Stimulated activated CD4-positive, alpha-beta T cell treated with anti-CD3 and anti-CD28 coated beads, Interleukin-12 subunit alpha, Interleukin-12 subunit beta, amount 100 ng/mL, for 4 hours (primary cell): Measurements from ENCODE around the gene XRCC3.

ENCODE experiments used
- DNase-seq: peaks from one replicate; pipeline ENCODE4 v3.0.0-alpha.2; 2020

Gene XRCC3

DNA sequence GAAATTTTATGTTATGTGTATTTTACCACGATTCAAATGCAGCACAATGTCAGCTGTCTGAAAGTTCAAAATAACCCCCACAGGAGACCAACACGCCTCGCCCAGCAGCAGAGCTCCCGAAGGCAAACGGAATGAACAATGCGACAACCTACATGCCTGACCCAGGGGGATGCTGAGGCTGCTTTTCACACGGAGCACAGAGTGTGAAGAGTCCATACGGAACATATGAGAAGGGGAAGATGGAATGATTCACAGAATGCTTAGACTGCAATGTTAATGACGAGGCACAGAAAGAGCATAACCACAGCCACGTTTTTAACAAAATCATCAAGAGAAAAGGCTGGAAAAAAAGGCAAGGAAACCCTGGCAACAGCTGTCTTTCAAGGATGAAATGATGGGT, 22.9 kb upstream of the XRCC3 start:
- DNase-seq: no peak

DNA sequence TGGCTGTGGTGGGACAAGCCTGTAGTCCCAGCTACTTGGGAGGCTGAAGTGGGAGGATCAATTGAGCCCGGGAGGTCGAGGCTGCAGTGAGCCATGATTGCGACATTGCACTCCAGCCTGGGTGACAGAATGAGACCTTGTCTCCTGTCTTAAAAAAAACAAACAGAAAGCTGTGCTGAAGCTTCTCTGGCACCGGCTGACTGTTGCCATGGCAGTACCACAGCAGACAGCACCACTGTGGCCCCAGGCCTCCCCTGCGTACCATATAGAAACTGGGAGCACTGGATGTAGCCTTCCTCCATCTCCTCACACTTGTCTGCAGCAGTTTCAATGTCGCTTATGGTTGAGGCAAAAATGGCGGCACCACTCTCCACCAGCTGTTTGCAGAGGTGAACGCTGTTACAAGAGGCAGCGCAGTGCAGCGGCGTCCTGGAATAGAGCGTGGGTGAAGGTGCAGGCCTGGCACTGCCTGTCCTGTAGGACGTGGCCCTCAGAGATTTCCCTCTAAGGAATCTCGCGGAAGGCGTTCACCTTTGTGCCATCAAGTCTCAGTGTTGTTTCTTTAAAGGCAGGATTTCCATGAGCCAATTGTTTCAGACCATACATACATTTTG, 22.3 kb upstream of the XRCC3 start:
- no peak for DNase-seq

DNA sequence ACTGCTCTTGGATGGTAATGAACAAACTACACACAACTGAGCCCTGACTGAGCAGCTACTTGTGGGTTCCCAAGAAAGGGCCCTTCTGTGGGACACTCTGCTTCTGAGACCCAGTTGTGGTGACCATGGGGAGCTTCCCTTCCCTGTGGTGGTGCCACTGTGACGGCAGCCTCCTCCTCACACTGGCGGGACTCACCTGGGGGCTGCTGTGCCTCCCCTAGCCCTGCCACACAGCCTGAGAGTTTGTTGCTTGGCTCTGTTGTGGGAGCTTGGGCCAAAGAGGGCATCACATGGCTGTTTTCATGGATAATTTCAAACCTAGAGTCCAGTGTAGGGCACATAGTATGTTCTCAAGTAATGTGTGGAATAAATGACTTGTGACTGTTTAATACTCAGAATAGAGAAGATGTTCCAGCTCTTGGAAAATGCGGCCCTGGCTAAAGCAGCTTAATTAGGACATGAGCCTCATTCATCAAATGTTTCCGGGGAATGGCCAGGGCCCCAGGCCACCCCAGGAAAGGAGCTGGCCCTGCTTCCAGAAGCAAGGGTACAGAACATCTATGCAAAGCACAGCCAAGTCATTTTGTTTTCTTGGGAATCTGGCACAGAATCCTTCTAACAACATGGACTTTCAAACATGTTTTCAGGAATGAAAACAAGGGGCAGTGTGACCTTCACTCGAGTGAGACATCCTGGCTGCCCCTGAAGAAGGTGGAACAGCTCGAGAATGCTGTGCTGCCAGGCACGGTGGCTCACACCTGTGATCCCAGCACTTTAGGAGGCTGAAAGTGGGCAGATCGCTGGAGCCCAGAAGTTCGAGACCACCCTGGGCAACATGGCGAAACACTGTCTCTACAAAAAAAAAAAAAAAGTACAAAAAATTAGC, 21.5 kb upstream of the XRCC3 start:
- DNase-seq: no peak

DNA sequence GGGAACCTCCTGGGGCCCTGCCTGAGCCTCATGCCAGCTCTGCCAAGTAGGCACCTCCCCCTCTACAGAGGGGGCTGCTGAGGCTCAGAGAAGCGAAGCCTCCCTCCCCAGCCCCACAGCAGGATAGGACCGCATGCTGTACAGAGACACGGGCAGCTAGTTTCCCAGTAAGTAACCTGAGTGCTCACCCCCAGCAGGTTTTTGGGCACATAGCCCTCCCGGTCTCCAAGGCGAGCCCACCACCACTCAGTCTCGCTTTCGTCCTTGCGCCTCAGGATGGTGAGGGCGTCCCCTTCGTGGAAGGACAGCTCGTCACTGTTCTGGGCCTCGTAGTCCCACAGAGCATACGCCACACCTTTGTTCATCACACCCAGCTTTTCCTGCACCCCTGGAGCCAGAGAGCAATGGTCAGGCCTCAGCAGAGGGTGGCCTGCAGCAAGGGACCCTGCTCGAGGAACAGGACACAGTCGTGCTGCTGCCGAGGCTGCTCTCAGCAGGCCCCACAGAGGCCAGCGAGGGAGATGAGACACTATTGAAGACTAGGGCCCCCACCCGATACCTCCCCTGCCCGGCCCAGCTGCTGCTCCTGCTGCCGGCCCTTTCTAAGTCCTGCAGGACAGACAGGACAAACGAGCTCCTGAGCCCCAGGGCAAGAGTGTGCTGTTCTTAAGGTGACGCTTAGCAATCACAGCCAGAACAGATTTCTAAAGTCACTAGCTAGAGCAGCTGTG, 20.7 kb upstream of the XRCC3 start:
- no peak for DNase-seq

DNA sequence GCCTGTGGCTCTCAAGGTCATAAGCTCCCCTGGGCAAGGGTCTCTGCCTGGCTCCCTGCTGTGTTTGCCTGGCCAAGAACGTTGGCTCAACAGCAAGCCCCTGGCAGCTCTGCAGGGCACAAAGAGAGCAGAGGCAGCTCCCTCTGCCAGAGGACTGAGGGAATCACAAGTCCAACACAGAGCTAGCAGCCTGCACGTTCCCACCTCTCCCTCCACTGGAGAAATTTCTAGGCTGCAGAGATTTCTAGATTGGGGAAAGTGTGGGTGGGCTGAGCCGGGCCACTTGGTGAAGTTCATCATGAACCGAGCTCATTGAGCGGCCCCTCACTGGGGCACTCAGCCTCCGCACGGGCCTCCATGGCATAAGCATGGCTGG, 20.2 kb upstream of the XRCC3 start:
- no peak for DNase-seq

DNA sequence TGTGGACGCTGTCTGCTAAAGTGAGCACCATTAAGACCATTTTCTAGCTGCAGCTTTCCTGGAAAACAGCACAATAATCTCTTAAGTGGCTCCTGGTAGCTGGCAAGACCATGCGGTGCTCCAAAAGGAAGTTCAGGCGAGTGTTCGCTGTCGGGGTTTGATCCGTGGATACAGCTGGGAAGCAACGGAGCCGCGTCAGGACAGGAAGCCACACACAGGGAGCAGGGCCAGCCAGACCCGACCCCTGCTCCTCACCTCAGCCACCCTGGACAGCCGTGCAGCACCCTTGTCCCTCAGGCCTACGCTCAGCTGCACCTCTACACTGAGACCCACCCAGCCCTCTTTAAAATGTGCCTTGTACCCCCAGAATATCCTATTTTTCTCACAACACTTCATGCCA, 19.8 kb upstream of the XRCC3 start:
- DNase-seq: no peak

DNA sequence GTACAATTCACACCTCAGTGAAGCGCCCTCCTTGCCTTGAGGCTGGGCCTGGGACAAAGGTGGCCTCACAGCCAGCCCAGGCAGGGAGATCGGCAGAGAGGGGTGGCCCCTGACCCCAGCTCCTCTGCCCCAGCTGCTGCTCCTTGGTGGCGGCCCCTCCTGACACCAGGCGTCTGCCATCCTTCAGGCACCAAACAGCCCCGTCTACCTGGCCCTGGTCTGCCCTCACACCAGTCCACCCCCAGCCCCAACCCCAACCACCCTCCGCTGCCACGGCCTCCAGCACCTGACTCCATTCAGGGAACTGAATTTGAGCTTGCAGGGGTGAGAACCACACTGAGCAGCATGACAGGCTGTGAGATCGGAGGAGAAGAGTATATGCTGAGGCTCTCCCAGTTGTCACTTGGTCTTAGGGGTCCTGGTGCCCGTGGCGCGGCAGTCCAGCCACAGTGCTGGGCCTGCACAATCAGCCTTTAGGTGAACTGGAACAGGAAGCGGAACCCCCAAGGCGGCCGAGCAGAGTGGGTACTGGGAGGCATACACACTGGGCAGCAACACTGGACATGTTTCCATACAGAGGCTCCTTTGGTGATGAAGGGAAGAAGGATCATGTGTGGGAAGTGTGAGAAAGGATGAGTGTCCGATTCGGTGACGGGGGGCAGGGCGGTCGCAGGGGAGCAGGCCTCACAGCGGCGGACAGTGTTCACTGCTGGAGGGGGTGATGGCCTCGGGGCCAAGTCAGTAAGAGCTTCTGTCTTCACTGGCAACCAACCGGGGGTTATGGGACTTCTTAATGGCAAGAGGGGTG, 19.0 kb upstream of the XRCC3 start:
- no peak for DNase-seq

DNA sequence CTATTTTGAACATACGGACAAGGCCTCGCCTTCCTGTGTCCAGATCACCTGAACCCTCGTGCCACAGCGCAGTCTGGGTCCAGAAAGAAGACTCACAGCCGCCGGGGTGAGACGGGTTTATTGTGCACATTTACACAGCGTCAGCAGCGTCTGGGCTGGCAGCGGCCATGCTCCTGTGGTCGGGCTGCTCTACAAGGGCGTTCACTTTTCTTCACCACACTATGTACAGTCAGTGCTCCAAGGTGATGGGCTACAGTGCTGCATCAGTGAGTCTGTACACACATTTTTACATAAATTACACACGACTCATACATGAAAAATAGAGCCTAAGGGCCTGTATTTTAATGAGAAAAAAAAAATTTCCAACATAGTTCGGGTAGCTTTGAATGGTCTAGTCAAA, 18.4 kb upstream of the XRCC3 start:
- DNase-seq: no peak

DNA sequence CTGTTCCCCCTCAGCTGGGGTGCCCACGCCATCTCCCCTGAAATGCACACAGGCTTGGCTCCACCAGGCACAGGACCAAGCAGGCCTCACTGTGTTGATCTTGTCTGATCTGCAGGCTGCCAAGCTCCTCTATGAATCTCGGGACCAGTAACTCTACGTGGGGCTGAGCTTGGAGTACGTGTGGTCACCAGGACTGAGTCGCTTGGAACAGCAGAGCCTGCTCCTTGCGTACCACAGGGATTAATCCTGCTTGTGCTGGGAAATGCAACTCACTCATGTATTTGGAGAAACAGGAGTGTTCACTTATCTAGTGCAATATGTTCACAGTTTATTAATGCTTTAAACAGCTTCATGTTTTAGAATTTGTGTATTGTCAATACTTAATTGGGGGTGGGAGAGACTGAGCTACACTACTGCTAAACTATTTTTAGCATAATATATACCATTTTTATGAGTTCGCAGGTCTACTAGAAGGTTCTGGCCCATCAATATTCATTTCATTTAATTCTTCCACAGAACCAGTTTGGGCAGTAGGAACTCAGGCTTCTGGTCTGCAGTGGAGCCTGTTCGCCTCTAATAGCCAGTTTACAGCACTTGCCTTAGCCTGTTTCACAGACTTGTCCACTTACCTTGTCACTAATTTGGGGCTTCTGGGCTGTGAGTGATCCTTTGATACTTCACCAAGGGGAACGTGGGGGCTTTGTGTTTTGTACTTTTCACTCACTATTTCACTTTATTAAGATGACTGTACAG, 17.8 kb upstream of the XRCC3 start:
- no peak for DNase-seq

DNA sequence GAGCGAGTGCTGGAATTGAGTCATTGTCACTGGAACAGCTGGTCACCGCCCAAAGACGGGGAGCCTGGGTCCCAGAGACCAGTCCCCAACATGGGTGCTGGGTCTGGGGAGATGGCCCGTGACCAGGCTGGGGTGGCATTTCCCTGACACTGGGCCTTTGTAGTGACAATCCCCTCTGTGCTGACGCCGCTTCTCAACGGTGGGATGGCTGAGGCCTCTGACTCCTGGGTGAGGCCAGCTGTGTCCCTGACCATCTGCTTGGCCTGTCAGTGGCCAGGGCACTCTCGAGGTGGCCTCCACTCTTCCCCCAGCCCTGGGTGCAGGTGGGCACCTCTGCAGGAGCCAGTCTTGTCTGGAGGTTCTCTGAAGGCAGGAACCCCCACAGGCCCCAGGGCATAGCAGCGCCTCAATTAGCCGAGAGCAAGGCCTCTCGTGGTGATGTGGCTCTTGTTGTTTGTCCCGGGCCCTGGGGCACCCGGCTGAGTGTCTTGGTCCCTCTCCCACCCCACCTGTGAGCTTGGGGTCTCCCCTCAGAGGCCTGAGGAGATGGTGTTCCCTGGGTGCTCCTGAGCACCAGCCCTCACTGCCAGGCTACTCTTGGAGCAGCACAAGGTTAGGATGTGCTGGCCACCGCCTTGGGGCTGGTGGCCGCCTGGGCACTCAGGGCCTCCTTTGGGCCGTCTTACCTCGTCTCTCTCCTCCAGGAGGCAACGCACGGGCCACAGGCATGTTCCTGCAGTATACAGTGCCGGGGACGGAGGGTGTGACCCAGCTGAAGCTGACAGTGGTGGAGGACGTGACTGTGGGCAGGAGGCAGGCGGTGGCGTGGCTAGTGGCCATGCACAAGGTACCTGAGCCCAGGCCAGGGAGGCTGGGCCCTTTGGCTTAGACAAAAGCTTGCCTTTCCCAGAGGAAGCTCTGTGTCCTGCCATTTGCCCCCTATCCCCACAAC, 16.9 kb upstream of the XRCC3 start:
- DNase-seq: no peak

DNA sequence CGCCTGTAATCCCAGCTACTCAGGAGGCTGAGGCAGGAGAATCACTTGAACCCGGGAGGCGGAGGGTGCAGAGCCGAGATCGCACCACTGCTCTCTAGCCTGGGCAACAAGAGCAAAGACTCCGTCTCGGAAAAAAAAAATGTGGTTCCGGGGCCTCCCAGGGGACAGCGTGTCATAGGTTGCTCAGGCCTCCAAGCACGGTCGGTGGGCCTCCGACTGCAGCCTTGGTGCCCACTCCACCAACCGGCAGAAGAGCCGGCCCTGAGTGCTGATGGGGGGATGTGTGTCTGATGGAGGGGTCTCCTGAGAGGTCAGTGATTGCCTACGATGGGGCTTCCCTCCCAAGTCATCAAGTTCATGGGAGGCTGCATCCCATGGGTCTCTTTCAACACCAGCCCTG, 16.2 kb upstream of the XRCC3 start:
- DNase-seq: no peak

DNA sequence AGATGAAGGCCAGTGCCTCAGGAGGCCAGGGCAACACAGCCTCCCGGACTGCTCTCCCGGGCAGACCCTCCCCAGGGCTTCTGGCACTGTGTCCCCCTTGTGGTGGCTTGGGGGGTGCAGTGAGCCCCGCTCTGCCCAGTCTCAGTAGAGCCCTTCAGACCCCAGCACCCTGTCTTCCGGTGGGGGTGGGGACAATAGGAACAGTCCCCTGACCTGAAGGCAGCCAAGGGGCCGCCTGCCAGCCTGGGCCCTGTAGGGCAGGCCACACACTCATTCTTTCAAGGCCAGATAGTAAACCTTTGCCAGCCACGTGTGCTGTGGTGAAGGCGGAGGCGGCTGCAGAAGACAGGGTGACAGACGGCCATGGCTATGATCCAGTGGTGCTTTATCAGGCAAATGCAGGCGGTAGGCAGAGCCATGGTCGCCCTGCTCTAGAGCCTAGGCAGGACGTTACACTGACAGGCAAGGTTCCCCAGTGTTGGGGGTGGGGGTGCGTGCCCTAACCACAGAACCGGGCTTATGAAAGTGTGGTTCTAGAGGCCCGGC, 15.3 kb upstream of the XRCC3 start:
- no peak for DNase-seq

DNA sequence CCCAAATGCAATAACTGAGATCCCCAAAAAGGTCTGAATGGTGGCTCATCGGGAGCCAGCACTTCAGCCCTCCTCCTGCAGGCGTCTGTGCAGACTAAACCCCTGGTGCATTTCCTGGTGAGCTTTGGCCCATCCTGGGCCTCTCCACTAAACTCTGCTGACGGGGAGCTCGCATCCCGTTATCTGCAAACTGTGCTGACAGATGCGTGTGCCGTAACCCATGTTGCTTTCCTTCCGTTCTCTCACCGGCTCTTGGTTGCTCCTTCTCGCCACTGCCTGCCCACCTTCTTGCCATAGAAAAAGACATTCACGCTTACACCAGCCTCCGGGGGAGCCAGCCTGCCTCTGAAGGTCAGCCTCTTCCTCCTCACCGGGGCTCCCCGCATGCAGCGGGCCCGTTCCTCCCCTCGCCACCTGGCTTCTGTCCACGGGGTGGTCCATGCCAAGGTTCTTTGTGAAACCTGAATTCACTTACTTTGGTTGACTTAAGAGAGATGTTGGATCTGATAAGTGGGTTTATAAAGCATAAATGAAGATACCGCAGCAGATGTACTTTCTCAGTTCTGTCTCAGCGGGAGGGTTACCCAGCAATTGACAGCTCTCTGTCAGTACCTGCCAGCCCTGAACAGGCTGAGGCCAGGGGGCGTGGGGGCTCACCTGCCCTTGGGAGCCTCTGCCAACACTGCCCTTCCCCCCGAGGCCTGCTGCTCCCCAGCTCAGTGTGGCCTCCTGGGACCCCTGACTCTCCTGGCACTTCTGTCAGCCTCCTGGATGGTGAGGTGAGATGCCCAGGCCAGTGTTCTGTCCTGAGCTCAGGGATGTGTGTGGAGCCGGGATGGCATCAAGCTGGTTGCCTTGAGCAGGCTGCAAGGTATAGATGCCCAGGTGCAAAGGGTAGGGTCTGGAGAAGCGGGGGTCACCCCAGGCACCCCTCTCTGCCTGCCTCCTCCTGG, 14.5 kb upstream of the XRCC3 start:
- DNase-seq: no peak

DNA sequence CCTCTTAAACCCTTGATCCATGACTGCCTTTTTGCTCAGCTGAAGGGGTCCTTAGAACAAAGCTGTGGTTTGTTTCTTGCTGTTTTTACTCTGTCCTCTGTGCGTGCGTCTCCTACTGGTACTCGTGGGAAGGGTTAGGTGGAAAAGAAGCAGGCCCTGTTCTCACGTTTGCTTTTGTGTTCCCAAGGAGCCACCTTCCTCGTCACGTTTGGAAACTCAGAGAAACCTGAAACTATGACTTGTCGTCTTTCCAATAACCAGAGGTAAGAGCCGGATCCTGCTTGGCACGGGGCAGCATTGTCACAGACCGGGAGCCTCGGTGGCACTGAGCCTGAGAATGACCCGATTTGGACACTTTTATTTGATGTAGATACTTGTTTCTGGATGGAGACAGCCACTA, 13.5 kb upstream of the XRCC3 start:
- DNase-seq: no peak

DNA sequence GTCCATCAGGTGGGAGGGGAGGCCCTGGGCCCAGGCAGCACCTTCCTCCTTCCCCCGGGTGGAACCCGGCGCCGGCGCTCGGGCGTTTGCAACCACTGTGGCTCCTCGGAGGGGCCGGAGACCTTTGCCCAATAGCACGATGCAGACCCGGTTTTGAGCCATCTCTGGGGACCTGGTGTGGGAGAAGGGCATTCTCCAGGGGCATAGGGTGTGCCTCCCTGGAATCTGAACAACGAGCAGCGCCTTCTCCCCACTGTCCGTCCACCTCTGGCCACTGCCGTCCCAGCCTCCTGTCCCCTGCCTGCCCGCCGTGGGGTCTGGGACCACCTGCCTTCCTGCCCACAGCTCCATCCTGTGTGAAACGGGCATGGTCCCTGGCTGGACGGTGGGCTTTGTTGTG, 12.9 kb upstream of the XRCC3 start:
- DNase-seq: no peak

DNA sequence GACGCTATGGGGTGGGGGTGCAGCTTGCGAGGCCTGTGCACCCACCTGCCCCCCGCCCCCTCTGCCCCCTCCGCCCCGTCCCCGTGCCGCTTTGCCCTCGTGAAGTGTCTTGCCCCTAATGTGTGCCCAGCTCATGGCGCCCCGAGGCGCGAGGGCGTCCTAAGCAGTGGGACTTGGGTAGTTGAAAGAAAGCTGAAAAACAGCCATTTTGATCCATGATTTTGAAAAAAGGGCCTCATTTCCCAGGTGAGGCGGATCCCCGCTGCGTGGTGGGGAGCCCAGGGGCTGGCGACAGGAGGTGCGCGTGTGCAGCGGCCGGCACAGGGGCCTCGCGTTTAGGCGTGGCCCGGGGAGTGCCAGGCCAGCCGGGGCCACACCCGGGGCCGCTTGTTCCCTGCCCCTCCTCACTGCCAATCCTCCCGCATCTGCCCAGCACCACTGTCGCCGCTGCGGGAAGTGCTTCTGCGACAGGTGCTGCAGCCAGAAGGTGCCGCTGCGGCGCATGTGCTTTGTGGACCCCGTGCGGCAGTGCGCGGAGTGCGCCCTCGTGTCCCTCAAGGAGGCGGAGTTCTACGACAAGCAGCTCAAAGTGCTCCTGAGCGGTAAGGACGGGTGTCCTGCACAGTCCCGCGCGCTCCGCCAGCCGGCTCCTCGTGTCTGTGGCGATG, 12.2 kb upstream of the XRCC3 start:
- no peak for DNase-seq

DNA sequence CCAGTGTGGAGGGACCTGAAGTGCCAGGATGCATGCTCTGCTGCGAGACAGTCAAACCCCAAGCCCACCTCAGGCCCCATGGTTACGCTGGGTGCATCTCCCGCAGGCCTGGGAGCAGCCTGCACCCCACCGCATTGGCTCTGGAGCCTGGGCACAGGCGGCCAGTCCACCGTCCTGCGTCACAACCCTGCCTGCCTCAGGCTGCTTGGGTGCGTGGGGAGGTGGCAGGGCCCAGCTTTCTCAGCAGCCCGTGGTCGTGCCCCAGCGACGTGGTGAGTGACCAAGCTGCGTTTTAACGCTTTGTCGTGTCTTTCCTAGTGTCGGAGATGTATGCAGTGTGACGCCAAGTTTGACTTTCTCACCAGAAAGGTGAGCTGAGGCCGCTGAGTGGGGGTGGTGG, 11.2 kb upstream of the XRCC3 start:
- no peak for DNase-seq

DNA sequence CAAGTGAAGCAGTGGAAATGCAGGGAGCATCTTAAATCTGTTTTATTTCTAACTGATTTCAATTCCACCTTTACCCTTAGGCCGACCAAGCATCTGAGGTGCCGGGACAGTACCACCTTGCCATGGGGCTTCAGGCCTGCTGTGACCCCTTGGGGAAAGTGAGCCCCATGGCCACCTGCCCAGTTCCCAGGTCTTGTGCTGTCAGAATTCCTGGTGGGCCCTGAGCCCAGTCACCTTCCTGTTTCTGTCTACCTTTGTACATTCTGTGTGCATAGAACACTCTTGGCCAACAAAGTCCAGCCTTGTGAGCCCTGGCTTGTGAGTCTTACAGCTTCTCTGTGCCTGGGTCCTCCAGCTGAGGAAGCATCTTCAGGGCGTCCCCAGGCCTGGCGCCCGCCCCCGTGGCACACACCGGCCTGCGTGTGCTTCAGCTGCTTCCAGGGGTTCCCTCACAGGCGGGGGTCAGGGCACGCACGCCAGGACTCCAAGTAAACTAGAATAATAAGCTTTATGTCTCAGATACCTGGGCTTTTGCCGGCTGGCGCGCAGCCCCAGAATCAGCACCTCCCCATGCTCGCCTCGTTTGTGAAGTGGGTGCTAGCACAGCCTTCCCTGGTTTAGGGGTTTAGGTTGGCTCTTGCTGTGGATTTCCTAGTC, 10.6 kb upstream of the XRCC3 start:
- no peak for DNase-seq
